HAP-1 (cell line): ENCODE results near the gene ZNFX1.
A peak's percentile ranks its signal among the peaks of the same experiment; 100 is the strongest.

Source experiments
- DNase-seq, 2 experiments: peaks; one replicate each; pipeline ENCODE4 v3.0.0-alpha.2; 2016 to 2020; ENCODE audit warnings: low spot score in 2 of 2
- H3K27me3 ChIP-seq: fragments of 250-450 bp; sonication (Bioruptor Pico); 2 replicates; pipeline ENCODE4 v1.5.1; 2020; ENCODE audit warnings: low read depth, mild to moderate bottlenecking, moderate library complexity
- H3K36me3 ChIP-seq: fragments of 250-450 bp; sonication (Bioruptor Pico); replicated peaks from 2 replicates; pipeline ENCODE4 v1.5.1; 2020; ENCODE audit warnings: mild to moderate bottlenecking
- H3K4me1 ChIP-seq: fragments of 250-450 bp; sonication (Bioruptor Pico); 2 replicates; pipeline ENCODE4 v1.5.1; 2020; ENCODE audit warnings: mild to moderate bottlenecking
- H3K4me3 ChIP-seq: fragments of 250-450 bp; sonication (Bioruptor Pico); 2 replicates; pipeline ENCODE4 v1.5.1; 2020; ENCODE audit warnings: mild to moderate bottlenecking, moderate library complexity
- H3K9me3 ChIP-seq: fragments of 250-450 bp; sonication (Bioruptor Pico); 2 replicates; pipeline ENCODE4 v1.5.1; 2020; ENCODE audit warnings: mild to moderate bottlenecking, moderate library complexity
- in situ Hi-C: fragments of 300-500 bp; cut with MboI; formaldehyde crosslinking; loops from 3 replicates; pipeline ENCODE4 v1.14.3; 2020; ENCODE audit warnings: low sequenced_read_pairs, inconsistent platforms, mixed read lengths

ZNFX1 gene

DNA sequence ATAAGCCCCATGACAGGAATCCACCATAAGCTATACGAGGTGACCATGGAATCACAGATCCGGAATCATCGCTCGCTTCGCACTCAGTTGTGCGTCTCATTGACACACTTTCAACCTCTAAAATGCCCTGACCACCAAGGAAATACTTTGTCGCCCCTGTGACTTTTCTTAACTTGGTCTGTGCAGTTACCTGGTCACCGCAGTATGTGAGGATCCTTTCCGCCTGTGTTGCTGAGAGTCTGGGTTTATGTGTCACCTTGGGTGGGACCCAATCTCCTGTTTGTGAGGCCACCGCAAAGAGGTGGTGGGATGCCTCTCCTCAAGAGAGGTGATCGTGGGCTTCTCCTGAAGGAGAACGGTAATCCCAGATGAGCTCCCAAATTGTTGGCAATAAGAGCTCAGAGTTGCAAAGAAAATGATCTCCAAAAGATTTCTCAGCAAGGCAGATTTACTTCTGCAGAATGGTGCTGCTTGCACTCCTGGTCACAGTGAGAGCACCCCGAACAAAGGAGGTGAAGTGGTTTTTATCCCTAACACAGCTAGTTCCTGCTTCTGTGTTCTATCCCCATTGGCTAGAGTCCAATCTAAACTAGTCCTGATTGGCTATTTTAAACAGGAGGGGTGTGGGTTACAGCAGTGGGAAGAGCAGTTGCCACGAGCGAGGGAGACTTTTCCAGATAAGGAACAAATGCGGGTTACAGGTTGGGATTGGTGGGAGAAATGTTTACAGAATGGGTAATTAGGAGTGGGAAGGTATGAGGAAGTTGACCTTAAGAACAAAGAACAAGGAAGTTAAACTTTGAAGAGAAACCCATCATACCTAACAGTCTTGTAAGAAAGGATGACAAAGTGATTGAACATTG is 9.1 kb upstream of the ZNFX1 start:
- in situ Hi-C loops: no loop called here
- Histone ChIP-seq H3K4me3 (no peak overlapping the region), H3K36me3 (peaks cover 94% of the 10 kb centered on the region), H3K27me3 (no peaks in the 10 kb centered on the region), H3K4me1 (peaks cover 31% of the 10 kb centered on the region), H3K9me3 (0 out of 2 replicates have a peak, but pooled peaks cover 2% of the 10 kb centered on the region)
- peak; percentile 10 to 28 for DNase-seq

DNA sequence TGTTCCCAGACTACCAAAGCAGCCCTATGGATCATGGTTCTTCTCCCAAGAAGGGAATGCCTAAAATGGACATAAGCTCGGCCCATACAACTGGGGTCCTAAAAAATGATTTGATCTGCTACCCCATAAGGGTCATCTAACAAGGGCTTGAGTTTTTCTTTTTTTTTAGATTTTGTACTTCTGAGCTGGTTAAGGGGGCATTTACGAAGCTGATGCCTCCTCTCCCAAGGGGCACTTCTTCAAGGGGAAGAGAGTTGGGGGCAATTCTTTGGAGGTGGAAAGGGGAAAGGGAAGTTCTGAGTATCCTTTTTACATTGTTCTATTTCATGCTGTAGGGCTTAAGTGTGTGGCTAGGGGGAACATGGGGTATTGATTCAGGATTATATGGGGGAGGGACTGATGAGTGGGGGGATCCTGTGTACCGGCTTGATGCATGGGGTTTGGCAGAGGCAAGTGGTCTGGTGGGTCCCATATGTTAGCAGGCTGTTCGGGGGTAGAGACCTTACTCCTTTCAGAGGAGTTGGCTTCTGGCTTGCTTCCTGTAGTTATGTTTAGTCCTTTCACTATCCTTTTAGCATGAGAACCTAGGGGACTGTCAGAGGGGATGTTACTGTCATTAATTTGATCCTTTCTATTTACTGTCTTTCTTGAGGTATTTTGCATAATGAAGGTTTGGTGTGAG is 8.1 kb upstream of the ZNFX1 start:
- Histone ChIP-seq H3K27me3 (no peaks in the 10 kb centered on the region), H3K9me3 (peaks cover 6% of the 10 kb centered on the region; the same call in 1 of the 2 replicates), H3K4me1 (peaks cover 39% of the 10 kb centered on the region), H3K4me3 (no peak overlapping the region), H3K36me3 (peaks cover 99% of the 10 kb centered on the region)
- DNase-seq: peak in 1 of 2 experiments; percentile 17
- in situ Hi-C loops: no loop called here

DNA sequence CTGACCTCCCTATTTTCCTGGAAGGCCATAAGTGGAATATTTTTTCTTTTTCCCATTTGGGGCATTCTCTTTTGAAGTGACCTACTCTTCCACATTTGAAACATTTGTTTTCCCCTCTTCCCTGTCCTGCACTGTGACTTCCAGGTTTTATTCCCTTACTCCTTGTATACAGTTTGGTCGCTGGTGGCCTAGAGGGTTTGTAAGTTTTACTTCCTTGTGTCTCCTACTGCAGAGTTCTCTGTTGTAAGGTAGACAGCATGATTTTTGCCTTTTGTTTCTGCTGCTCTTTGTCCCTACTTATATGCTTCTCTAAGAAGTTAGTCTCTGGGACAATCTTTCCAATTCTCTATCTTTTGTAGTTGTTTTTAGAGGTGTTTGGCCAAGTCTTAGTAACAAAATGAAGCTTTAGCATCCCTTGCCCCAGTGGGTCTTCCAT is 7.4 kb upstream of the ZNFX1 start:
- Histone ChIP-seq H3K4me3 (peak overlapping the region; percentile 2; the same call in 1 of the 2 replicates), H3K36me3 (peaks cover 100% of the 10 kb centered on the region), H3K4me1 (peaks cover 44% of the 10 kb centered on the region), H3K27me3 (no peaks in the 10 kb centered on the region), H3K9me3 (peaks cover 13% of the 10 kb centered on the region)
- DNase-seq: no peak
- in situ Hi-C loops: no loop called here

DNA sequence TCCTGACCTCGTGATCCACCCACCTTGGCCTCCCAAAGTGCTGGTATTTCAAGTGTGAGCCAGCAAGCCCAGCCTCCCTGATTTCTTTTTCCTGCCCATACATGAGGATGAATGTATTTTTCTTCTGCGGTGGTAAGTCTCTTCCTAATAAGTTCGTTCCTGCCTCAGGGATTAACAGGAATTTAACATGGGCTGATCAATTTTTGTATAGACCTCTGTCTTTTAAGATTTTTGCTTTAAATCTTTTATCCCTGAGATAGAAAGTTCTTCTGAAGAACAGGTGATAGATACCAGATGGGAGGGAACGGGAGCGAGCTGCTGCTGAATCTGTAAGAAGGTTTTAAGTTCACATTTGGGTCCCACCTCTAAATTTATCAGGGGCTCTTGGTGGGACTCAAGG is 7.0 kb upstream of the ZNFX1 start:
- in situ Hi-C loops: no loop called here
- Histone ChIP-seq H3K27me3 (no peaks in the 10 kb centered on the region), H3K36me3 (peaks cover 100% of the 10 kb centered on the region), H3K9me3 (peaks cover 17% of the 10 kb centered on the region), H3K4me1 (peaks cover 44% of the 10 kb centered on the region), H3K4me3 (peak overlapping the region; percentile 2; the same call in 1 of the 2 replicates)
- DNase-seq: no peak

DNA sequence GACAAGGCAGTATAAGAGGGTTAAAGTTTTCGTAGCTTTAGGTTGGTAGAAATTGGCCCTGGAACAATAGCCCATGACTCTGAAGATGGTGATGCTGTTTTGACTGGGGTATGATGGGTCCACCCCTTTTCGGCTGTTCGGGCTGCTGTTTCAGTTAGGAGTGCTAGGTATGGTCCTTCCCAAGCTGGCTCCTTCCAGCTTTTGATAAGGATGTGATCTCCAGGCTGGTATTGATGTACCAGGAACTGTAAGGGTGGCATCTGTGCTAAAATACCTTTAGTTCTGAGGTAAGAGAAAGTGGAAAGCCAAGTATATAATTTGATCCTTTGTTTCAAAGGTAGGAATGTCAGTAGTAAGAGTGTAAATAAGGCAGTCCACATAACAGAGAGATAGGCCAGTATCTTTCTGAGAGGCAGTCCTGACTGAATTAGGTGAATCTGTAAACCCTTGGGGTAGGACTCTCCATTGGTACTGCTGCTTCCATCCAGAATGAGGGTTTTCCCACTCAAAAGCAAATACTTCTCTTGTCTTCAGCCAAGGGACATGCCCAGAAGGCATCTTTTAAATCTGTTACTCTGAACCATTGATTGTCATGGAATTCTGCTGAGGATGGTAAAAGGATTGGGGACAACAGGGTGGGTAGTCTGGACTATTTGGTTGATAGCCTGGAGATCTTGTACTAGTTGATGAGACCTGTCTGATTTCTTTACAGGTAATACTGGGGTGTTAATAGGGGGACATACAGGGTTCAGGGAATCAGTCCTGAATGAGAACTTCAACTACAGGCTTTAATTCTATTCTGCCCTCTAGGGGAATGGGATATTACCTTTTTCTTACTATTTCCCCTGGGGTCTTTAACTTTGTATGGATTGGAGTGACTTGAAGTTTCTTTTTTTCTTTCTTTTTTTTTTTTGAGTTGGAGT is 6.1 kb upstream of the ZNFX1 start:
- Histone ChIP-seq H3K4me3 (peak overlapping the region; percentile 96), H3K9me3 (peaks cover 17% of the 10 kb centered on the region), H3K27me3 (no peaks in the 10 kb centered on the region), H3K36me3 (peaks cover 100% of the 10 kb centered on the region), H3K4me1 (peaks cover 44% of the 10 kb centered on the region)
- DNase-seq: peak; percentile 29 to 43
- in situ Hi-C loops: no loop called here

DNA sequence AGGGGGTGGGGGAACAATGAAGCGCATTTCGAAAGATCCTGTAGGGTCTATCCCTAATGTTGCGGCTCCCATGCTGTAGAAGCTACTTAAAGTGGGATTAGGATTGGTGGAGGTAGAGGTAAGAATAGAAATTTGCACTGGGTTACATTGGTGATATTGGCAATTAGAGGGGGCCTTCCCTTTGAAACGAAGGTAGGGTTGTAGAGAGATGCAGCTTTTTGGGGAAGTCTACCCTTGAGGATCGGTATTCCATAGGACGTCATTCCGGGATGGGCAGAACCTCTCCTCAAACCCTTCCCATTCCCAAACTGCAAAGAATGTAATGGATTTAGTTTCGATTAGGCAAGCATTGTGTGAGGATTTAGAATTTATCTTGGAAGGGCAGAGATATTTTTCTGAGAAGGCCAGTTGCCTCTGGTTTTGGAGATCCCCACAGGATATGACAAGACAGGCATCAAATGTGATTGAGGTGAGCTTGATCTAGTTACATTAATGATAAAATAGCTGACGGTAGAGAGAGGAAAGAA is 5.4 kb upstream of the ZNFX1 start:
- Histone ChIP-seq H3K36me3 (peaks cover 97% of the 10 kb centered on the region), H3K4me3 (peak overlapping the region; percentile 96), H3K27me3 (no peaks in the 10 kb centered on the region), H3K4me1 (peaks cover 44% of the 10 kb centered on the region), H3K9me3 (peaks cover 17% of the 10 kb centered on the region)
- in situ Hi-C loops: no loop called here
- peak in 1 of 2 experiments; percentile 20 for DNase-seq

DNA sequence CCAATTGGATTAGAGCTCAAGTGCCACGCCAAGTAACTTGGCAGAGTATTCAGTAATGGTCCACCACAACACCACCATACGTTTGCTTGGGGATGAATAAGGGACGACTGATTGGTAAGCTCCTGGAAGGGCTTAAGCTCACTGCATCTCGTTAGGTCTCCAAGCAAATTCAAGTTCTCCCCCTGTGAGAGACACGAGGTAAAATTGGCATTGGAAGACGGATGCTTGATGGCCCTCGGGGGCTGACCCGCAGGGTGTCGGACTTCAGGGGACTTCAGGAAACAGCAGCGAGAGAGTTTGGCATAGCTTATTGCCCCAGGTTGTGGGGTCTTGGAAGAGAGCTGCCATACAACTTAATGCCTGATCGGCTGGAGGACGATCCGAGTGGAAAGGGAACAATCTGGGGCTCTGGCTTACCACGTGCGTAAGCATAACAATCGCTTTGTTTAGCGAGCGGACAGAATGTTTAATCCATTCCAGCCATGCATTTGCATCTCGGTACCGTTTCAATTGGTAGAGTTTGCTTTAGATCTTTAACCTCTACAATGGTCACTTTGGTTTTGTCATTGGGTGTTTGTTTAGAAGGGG is 4.8 kb upstream of the ZNFX1 start:
- Histone ChIP-seq H3K4me3 (peak overlapping the region; percentile 96), H3K36me3 (peaks cover 92% of the 10 kb centered on the region), H3K27me3 (no peaks in the 10 kb centered on the region), H3K9me3 (peaks cover 17% of the 10 kb centered on the region), H3K4me1 (peaks cover 44% of the 10 kb centered on the region)
- in situ Hi-C loops: no loop called here
- DNase-seq: peak; percentile 43 to 65

DNA sequence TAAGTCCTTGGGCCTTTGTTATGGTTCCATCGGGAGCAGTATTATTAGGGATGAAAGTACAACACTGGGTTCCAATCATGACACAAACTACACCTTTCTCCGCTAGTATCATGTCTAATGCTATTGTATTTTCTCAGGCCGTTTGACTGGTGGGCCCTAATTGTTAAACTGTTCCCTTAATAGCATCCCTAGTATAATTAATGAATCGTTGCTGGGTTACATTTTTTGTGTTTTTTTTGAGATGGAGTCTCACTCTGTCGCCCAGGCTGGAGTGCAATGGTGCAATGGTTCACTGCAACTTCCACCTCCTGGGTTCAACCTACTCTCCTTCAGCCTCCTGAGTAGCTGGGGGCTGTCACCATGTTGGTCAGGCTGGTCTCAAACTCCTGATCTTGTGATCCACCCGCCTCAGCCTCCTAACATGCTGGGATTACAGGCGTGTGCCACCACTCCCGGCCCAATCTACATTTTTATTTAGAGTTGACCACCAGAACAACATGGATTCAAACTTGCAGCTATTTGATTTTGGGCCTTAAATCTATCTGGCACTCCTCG is 4.1 kb upstream of the ZNFX1 start:
- H3K27me3 ChIP-seq: no peaks in the 10 kb centered on the region
- in situ Hi-C loops: no loop called here
- DNase-seq: peak in 1 of 2 experiments; percentile 38
- peaks cover 85% of the 10 kb centered on the region for H3K36me3 ChIP-seq
- peak overlapping the region; percentile 96 for H3K4me3 ChIP-seq
- peaks cover 44% of the 10 kb centered on the region for H3K4me1 ChIP-seq
- peaks cover 17% of the 10 kb centered on the region for H3K9me3 ChIP-seq

DNA sequence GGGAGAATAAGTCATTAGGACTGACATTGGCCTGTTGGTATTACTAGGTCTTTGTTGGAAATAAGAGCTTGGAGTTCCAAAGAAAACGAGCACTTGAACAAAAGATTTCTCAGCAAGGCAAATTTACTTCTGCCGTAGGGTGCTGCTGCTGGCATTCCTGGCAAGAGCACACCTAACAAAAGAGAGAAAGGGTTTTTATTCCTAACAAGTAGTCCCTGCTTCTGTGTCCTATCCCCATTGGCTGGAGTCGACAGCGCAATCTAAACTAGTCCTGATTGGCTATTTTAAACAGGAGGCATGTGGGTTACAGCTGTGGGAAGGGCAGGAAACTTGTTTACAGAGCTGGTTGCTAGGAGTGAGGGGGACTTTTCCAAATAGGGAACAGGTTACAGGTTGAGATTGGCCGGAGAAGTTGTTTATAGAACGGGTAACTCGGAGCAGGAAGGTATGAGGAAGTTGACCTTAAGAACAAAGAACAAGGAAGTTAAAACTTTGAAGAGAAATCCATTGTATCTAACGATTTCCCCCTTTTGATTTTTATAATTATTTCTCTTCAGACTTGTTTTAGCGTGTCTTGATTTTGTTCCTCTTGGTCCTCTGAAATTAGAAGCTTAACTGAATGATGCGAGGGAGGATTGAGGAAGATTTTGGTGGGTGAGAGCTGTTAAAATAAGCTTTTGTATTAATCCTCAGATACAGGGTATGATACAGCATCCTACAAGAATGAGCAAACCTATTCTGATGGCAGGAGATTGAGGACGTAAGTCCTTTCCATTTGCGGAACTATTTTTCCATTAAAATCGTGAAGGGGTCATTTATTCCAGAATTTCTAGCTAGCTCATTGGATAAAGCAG is 3.4 kb upstream of the ZNFX1 start:
- in situ Hi-C loops: no loop called here
- H3K36me3 ChIP-seq: peaks cover 78% of the 10 kb centered on the region
- H3K4me1 ChIP-seq: peaks cover 47% of the 10 kb centered on the region
- H3K4me3 ChIP-seq: peak overlapping the region; percentile 96
- H3K27me3 ChIP-seq: no peaks in the 10 kb centered on the region
- DNase-seq: peak; percentile 65 to 69
- H3K9me3 ChIP-seq: peaks cover 22% of the 10 kb centered on the region

DNA sequence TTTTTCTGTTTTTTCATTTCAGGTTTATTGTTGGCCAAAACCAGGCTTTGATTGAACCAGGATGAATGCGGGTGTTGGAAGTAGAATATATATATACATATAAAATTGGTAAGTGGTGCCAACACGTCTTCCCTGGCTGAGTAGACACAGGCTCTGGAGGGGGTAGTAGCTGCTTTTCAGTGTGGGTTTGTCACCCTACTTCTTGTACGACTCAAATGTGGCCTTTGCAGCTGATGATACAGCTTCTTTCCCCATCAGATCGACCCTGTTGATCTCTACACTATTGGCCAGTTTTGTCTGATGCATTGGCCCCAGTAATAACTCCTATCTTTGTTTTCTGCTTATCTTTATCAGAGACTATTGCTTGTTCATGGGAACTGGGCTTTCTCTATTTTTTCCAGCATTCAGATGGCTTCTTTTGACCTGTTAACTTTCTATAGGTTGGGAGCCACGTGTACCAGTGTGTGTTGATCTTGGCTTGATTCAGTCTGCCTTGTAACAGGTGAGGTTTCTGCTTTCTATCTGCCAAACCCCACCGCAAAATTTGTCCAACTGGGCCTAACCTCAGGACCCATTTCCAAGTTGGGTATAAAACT is 2.7 kb upstream of the ZNFX1 start:
- H3K36me3 ChIP-seq: peaks cover 75% of the 10 kb centered on the region
- DNase-seq: peak; percentile 6 to 27
- H3K27me3 ChIP-seq: no peaks in the 10 kb centered on the region
- peak overlapping the region; percentile 96 for H3K4me3 ChIP-seq
- peaks cover 21% of the 10 kb centered on the region for H3K9me3 ChIP-seq
- peaks cover 53% of the 10 kb centered on the region for H3K4me1 ChIP-seq
- in situ Hi-C loops: no loop called here

DNA sequence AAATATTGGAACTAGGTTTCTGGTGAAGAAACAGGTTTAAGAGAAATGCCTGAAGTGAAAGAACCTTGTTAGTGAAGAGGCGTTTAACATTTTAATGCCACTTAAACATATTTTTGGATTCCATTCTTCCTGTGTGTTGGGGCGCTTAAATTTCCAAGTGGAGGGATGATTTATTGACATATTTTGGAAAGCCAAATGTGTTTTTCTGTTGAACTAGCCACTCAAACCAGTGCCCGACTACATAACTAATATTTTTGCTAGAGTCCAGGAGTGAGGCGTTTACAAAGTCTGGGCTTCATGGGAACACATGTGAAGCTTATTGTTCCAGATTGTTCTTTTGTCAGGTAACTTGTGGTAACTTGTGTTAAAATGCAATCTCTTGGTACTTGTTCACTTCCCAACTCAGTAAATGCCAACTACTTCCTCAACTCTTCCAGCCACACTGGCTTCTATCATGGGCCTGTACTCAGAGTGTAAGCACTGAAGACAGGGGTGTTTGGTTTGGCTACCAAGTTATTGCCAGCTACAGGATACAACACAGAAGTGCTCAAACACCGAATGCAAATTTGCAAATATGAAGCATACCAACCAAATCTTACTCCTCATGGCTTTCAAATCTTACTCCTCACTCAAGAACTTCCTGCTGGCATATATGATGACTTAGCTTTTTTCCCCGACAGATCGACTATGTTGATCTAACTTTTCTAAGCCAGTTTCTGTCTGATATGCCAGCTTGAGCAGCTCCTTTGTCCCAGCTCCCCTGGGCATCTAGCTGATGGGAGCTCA is 2.0 kb upstream of the ZNFX1 start:
- Histone ChIP-seq H3K9me3 (peaks cover 21% of the 10 kb centered on the region), H3K27me3 (no peaks in the 10 kb centered on the region), H3K4me3 (peak overlapping the region; percentile 96), H3K4me1 (peaks cover 46% of the 10 kb centered on the region), H3K36me3 (peaks cover 75% of the 10 kb centered on the region)
- in situ Hi-C loops: no loop called here
- DNase-seq: peak in 1 of 2 experiments; percentile 18
